ENCODE data around the gene BNC1. TPM values are rescaled to one million over a fixed set of nuclear protein-coding genes. Genes with fewer than 3 reads are reported as not detected.

Gene BNC1
- total and polyA plus RNA-seq, 2 donors (not counting 1 experiment from before 2014, with no cell fraction given) = not detected

- no peak for TF ChIP-seq CTCF (IDR thresholded peaks at IDR 0.05)
- TF ChIP-seq EZH2 (IDR thresholded peaks at IDR 0.05; ENCODE audit: borderline replicate concordance, insufficient read depth, low read depth, low read length, poor library complexity, severe bottlenecking) = no peak
- Histone ChIP-seq H4K20me1 (ENCODE audit: control insufficient read depth, insufficient read depth, low read length, poor library complexity, severe bottlenecking) (no peaks in the 10 kb centered on the region), H3K79me2 (ENCODE audit: control insufficient read depth, insufficient read depth, low read length) (no peaks in the 10 kb centered on the region), H2AFZ (ENCODE audit: insufficient read depth, low read depth, low read length, poor library complexity, severe bottlenecking) (no peak overlapping the region), H3K9ac (ENCODE audit: low read length) (no peak overlapping the region), H3K4me1 (ENCODE audit: control insufficient read depth in 2 of 2, insufficient read depth in 2 of 2, low read length in 2 of 2) (no peaks in the 10 kb centered on the region), H3K4me2 (replicated peaks; ENCODE audit: low read depth, low read length, poor library complexity, severe bottlenecking) (no peak overlapping the region), H3K27ac (ENCODE audit: low read length in 2 of 2) (no peak overlapping the region), H3K4me3 (ENCODE audit: control extremely low read depth in 1 of 5, extremely low read depth in 1 of 5, insufficient read depth in 1 of 5, low read depth in 2 of 5, low read length in 4 of 5) (no peak overlapping the region), H3K9me3 (ENCODE audit: control extremely low read depth in 1 of 3, control insufficient read depth in 2 of 3, insufficient read depth in 1 of 3, low read length in 2 of 3) (no peaks in the 10 kb centered on the region), H3K36me3 (replicated peaks in 1 of 2; ENCODE audit: control extremely low read depth in 1 of 2, control insufficient read depth in 1 of 2, extremely low read depth in 1 of 2, insufficient read depth in 2 of 2, low read length in 1 of 2) (no peaks in the 10 kb centered on the region), H3K27me3 (replicated peaks in 1 of 4; ENCODE audit: control extremely low read depth in 1 of 4, control insufficient read depth in 3 of 4, insufficient read depth in 4 of 4, low read length in 3 of 4) (peaks cover 0 to 9% (median 0%) of the 10 kb centered on the region in 4 experiments)
- Mint-ChIP-seq H3K4me3 (no peak overlapping the region), H3K27ac (no peak overlapping the region), H3K9me3 (ENCODE audit: insufficient read depth) (no peaks in the 10 kb centered on the region), H3K27me3 (peaks cover 11% of the 10 kb centered on the region), H3K4me1 (no peaks in the 10 kb centered on the region)
- DNase-seq (no peak), ATAC-seq (ENCODE audit: low read depth) (no peak)
- intact Hi-C loops (cut with micrococcal nuclease) = no loop called here
- ChIA-PET POLR2A (no interaction called here), CTCF (interaction anchor here (1.1 kb wide), 1 partner anchor 70 kb away, joined by 3 read pairs; no protein-coding TSS in a partner anchor)
Measured at GRCh38 chr15:83318036-83318435, 33.6 kb upstream of the BNC1 start.

- CTCF ChIA-PET = no interaction called here
- intact Hi-C loops (cut with micrococcal nuclease) = no loop called here
- no peak for ATAC-seq (ENCODE audit: low read depth)
Measured at GRCh38 chr15:83312071-83312470, 27.6 kb upstream of the BNC1 start.

More at GRCh38 chr15:83312071-83312470, 27.6 kb upstream of the BNC1 start:
- DNase-seq = no peak
- Histone ChIP-seq H2AFZ (ENCODE audit: insufficient read depth, low read depth, low read length, poor library complexity, severe bottlenecking) (no peak overlapping the region), H3K4me3 (ENCODE audit: control extremely low read depth in 1 of 5, extremely low read depth in 1 of 5, insufficient read depth in 1 of 5, low read depth in 2 of 5, low read length in 4 of 5) (no peak overlapping the region), H3K9me3 (ENCODE audit: control extremely low read depth in 1 of 3, control insufficient read depth in 2 of 3, insufficient read depth in 1 of 3, low read length in 2 of 3) (no peaks in the 10 kb centered on the region), H3K27ac (ENCODE audit: low read length in 2 of 2) (no peak overlapping the region), H3K27me3 (replicated peaks in 1 of 4; ENCODE audit: control extremely low read depth in 1 of 4, control insufficient read depth in 3 of 4, insufficient read depth in 4 of 4, low read length in 3 of 4) (peaks cover 0 to under 1% (median 0%) of the 10 kb centered on the region in 4 experiments), H3K4me1 (ENCODE audit: control insufficient read depth in 2 of 2, insufficient read depth in 2 of 2, low read length in 2 of 2) (no peaks in the 10 kb centered on the region), H3K36me3 (replicated peaks in 1 of 2; ENCODE audit: control extremely low read depth in 1 of 2, control insufficient read depth in 1 of 2, extremely low read depth in 1 of 2, insufficient read depth in 2 of 2, low read length in 1 of 2) (no peaks in the 10 kb centered on the region), H3K4me2 (replicated peaks; ENCODE audit: low read depth, low read length, poor library complexity, severe bottlenecking) (no peak overlapping the region), H3K9ac (ENCODE audit: low read length) (no peak overlapping the region), H3K79me2 (ENCODE audit: control insufficient read depth, insufficient read depth, low read length) (no peaks in the 10 kb centered on the region), H4K20me1 (ENCODE audit: control insufficient read depth, insufficient read depth, low read length, poor library complexity, severe bottlenecking) (no peaks in the 10 kb centered on the region)
- POLR2A ChIA-PET = no interaction called here
- 50% methylated on average over 1 of the region's 1 CpG for WGBS (ENCODE audit: insufficient coverage)
- Mint-ChIP-seq H3K4me1 (no peaks in the 10 kb centered on the region), H3K9me3 (ENCODE audit: insufficient read depth) (no peaks in the 10 kb centered on the region), H3K27ac (no peak overlapping the region), H3K27me3 (peaks cover 7% of the 10 kb centered on the region), H3K4me3 (no peak overlapping the region)
- TF ChIP-seq CTCF (IDR thresholded peaks at IDR 0.05) = no peak
- no peak for TF ChIP-seq EZH2 (IDR thresholded peaks at IDR 0.05; ENCODE audit: borderline replicate concordance, insufficient read depth, low read depth, low read length, poor library complexity, severe bottlenecking)
